Measurements from ENCODE around the gene CCL5. TPM values are rescaled to one million over a fixed set of nuclear protein-coding genes. Genes with fewer than 3 reads are reported as not detected.

The CCL5 gene
- total RNA-seq, 1 experiment from 2014 or later: 7.0 TPM

- intact Hi-C loops (cut with micrococcal nuclease; ENCODE audit: unreplicated experiment): no loop called here
- Mint-ChIP-seq H3K4me1 (ENCODE audit: low read depth, unreplicated experiment) (no peaks in the 10 kb centered on the region), H3K4me3 (ENCODE audit: low read depth, unreplicated experiment) (no peak overlapping the region), H3K27ac (ENCODE audit: unreplicated experiment) (no peak overlapping the region), H3K36me3 (ENCODE audit: insufficient read depth, unreplicated experiment) (no peaks in the 10 kb centered on the region), H3K27me3 (ENCODE audit: unreplicated experiment) (peaks cover 9% of the 10 kb centered on the region), H3K9me3 (ENCODE audit: low read depth, unreplicated experiment) (peaks cover 3% of the 10 kb centered on the region)
- CTCF ChIA-PET: no interaction called here
- no TSS peak for BruUV-seq (replicated peaks)
- TF ChIP-seq CTCF (IDR thresholded peaks at IDR 0.05; ENCODE audit: unreplicated experiment): no peak
- no peak for DNase-seq
Observed at GRCh38 chr17:35913609-35914008, 33.4 kb upstream of the CCL5 start.

- Mint-ChIP-seq H3K4me3 (ENCODE audit: low read depth, unreplicated experiment) (no peak overlapping the region), H3K4me1 (ENCODE audit: low read depth, unreplicated experiment) (no peaks in the 10 kb centered on the region), H3K36me3 (ENCODE audit: insufficient read depth, unreplicated experiment) (no peaks in the 10 kb centered on the region), H3K27ac (ENCODE audit: unreplicated experiment) (no peak overlapping the region), H3K27me3 (ENCODE audit: unreplicated experiment) (peaks cover 16% of the 10 kb centered on the region), H3K9me3 (ENCODE audit: low read depth, unreplicated experiment) (peaks cover 3% of the 10 kb centered on the region)
- intact Hi-C loops (cut with micrococcal nuclease; ENCODE audit: unreplicated experiment): no loop called here
- no peak for DNase-seq
- BruUV-seq (replicated peaks): no TSS peak
- CTCF ChIA-PET: no interaction called here
- no peak for TF ChIP-seq CTCF (IDR thresholded peaks at IDR 0.05; ENCODE audit: unreplicated experiment)
Observed at GRCh38 chr17:35912942-35913341, 32.8 kb upstream of the CCL5 start.

- no peak for TF ChIP-seq CTCF (IDR thresholded peaks at IDR 0.05; ENCODE audit: unreplicated experiment)
- H3K4me1 Mint-ChIP-seq (ENCODE audit: low read depth, unreplicated experiment): no peaks in the 10 kb centered on the region
- BruUV-seq (replicated peaks): no TSS peak
- H3K36me3 Mint-ChIP-seq (ENCODE audit: insufficient read depth, unreplicated experiment): no peaks in the 10 kb centered on the region
- intact Hi-C loops (cut with micrococcal nuclease; ENCODE audit: unreplicated experiment): no loop called here
- H3K4me3 Mint-ChIP-seq (ENCODE audit: low read depth, unreplicated experiment): no peak overlapping the region
- CTCF ChIA-PET: no interaction called here
- peaks cover 3% of the 10 kb centered on the region for H3K9me3 Mint-ChIP-seq (ENCODE audit: low read depth, unreplicated experiment)
- H3K27me3 Mint-ChIP-seq (ENCODE audit: unreplicated experiment): peaks cover 17% of the 10 kb centered on the region
- H3K27ac Mint-ChIP-seq (ENCODE audit: unreplicated experiment): no peak overlapping the region
- no peak for DNase-seq
Observed at GRCh38 chr17:35912339-35912912, 32.3 kb upstream of the CCL5 start.

GRCh38 chr17:35909408-35909807, 29.2 kb upstream of the CCL5 start:
- no peak overlapping the region for H3K27ac Mint-ChIP-seq (ENCODE audit: unreplicated experiment)
- no peaks in the 10 kb centered on the region for H3K36me3 Mint-ChIP-seq (ENCODE audit: insufficient read depth, unreplicated experiment)
- DNase-seq: no peak
- H3K9me3 Mint-ChIP-seq (ENCODE audit: low read depth, unreplicated experiment): peaks cover 3% of the 10 kb centered on the region
- intact Hi-C loops (cut with micrococcal nuclease; ENCODE audit: unreplicated experiment): no loop called here
- CTCF ChIA-PET: no interaction called here
- no peaks in the 10 kb centered on the region for H3K4me1 Mint-ChIP-seq (ENCODE audit: low read depth, unreplicated experiment)
- H3K27me3 Mint-ChIP-seq (ENCODE audit: unreplicated experiment): peaks cover 17% of the 10 kb centered on the region
- no TSS peak for BruUV-seq (replicated peaks)
- no peak overlapping the region for H3K4me3 Mint-ChIP-seq (ENCODE audit: low read depth, unreplicated experiment)
- TF ChIP-seq CTCF (IDR thresholded peaks at IDR 0.05; ENCODE audit: unreplicated experiment): no peak
